Measurements from ENCODE around the gene HTT. TPM values are rescaled to one million over a fixed set of nuclear protein-coding genes. Genes with fewer than 3 reads are reported as not detected.

The HTT gene
- total RNA-seq, 2 donors from 2014 or later = 104 to 109 TPM

- no peak for TF ChIP-seq CTCF (conservative IDR thresholded peaks at IDR 0.05)
- no peak overlapping the region for H3K27ac Mint-ChIP-seq
- Histone ChIP-seq H3K36me3 (ENCODE audit: control insufficient read depth, insufficient read depth, low read length) (peaks cover 70% of the 10 kb centered on the region), H3K27me3 (ENCODE audit: control insufficient read depth, insufficient read depth, low read length, poor library complexity, severe bottlenecking) (no peaks in the 10 kb centered on the region), H3K4me1 (ENCODE audit: control insufficient read depth, insufficient read depth, low read length) (peaks cover 2% of the 10 kb centered on the region), H3K9me3 (ENCODE audit: control insufficient read depth, low read length) (peaks cover 17% of the 10 kb centered on the region), H3K4me3 (ENCODE audit: low read length) (no peak overlapping the region), H3K27ac (ENCODE audit: low read depth, low read length) (no peak overlapping the region), H3K9ac (ENCODE audit: extremely low read depth, low read length, poor library complexity, severe bottlenecking) (no peak overlapping the region)
- H3K27me3 Mint-ChIP-seq (ENCODE audit: insufficient read depth) = no peaks in the 10 kb centered on the region
- peaks cover 25% of the 10 kb centered on the region for H3K9me3 Mint-ChIP-seq
- peaks cover 6% of the 10 kb centered on the region for H3K4me1 Mint-ChIP-seq
- no peak for DNase-seq
- 93 to 96% methylated on average over 3 of the region's 3 CpGs for WGBS, 2 experiments (ENCODE audit: insufficient coverage in 1 of 2, insufficient read length in 1 of 2)
- peaks cover 66% of the 10 kb centered on the region for H3K36me3 Mint-ChIP-seq (ENCODE audit: low read depth)
- H3K4me3 Mint-ChIP-seq = no peak overlapping the region
Observed at GRCh38 chr4:3096202-3096601, 21.7 kb downstream of the HTT start.

GRCh38 chr4:3098346-3098745 lies 23.9 kb downstream of the HTT start:
- Histone ChIP-seq H3K4me1 (ENCODE audit: control insufficient read depth, insufficient read depth, low read length) (peaks cover 2% of the 10 kb centered on the region), H3K36me3 (ENCODE audit: control insufficient read depth, insufficient read depth, low read length) (peaks cover 71% of the 10 kb centered on the region), H3K27ac (ENCODE audit: low read depth, low read length) (no peak overlapping the region), H3K27me3 (ENCODE audit: control insufficient read depth, insufficient read depth, low read length, poor library complexity, severe bottlenecking) (no peaks in the 10 kb centered on the region), H3K9me3 (ENCODE audit: control insufficient read depth, low read length) (peaks cover 11% of the 10 kb centered on the region), H3K4me3 (ENCODE audit: low read length) (no peak overlapping the region), H3K9ac (ENCODE audit: extremely low read depth, low read length, poor library complexity, severe bottlenecking) (no peak overlapping the region)
- peaks cover 6% of the 10 kb centered on the region for H3K4me1 Mint-ChIP-seq
- no peak for DNase-seq
- no peak overlapping the region for H3K4me3 Mint-ChIP-seq
- H3K27me3 Mint-ChIP-seq (ENCODE audit: insufficient read depth) = no peaks in the 10 kb centered on the region
- H3K36me3 Mint-ChIP-seq (ENCODE audit: low read depth) = peaks cover 64% of the 10 kb centered on the region
- H3K27ac Mint-ChIP-seq = no peak overlapping the region
- WGBS, 2 experiments (ENCODE audit: insufficient coverage in 1 of 2, insufficient read length in 1 of 2) = 96 to 100% methylated on average over 1 to 2 of the region's 2 CpGs
- peaks cover 18% of the 10 kb centered on the region for H3K9me3 Mint-ChIP-seq
- TF ChIP-seq CTCF (conservative IDR thresholded peaks at IDR 0.05) = no peak

GRCh38 chr4:3106339-3107186 lies 32.1 kb downstream of the HTT start:
- DNase-seq = peak; percentile 97
- Mint-ChIP-seq H3K9me3 (no peaks in the 10 kb centered on the region), H3K4me1 (peaks cover 2% of the 10 kb centered on the region), H3K27ac (peak overlapping the region; percentile 72), H3K27me3 (ENCODE audit: insufficient read depth) (no peaks in the 10 kb centered on the region), H3K36me3 (ENCODE audit: low read depth) (peaks cover 73% of the 10 kb centered on the region), H3K4me3 (no peak overlapping the region)
- Histone ChIP-seq H3K9me3 (ENCODE audit: control insufficient read depth, low read length) (peaks cover 7% of the 10 kb centered on the region), H3K27me3 (ENCODE audit: control insufficient read depth, insufficient read depth, low read length, poor library complexity, severe bottlenecking) (no peaks in the 10 kb centered on the region), H3K36me3 (ENCODE audit: control insufficient read depth, insufficient read depth, low read length) (peaks cover 87% of the 10 kb centered on the region), H3K4me3 (ENCODE audit: low read length) (no peak overlapping the region), H3K4me1 (ENCODE audit: control insufficient read depth, insufficient read depth, low read length) (no peaks in the 10 kb centered on the region), H3K27ac (ENCODE audit: low read depth, low read length) (no peak overlapping the region), H3K9ac (ENCODE audit: extremely low read depth, low read length, poor library complexity, severe bottlenecking) (no peak overlapping the region)
- 10 to 21% methylated on average over 3 to 7 of the region's 7 CpGs for WGBS, 2 experiments (ENCODE audit: insufficient coverage in 1 of 2, insufficient read length in 1 of 2)
- peak; percentile 99 for TF ChIP-seq CTCF (conservative IDR thresholded peaks at IDR 0.05)
